LHCN-M2 (cell line): ENCODE data around the gene NFATC1. TPM values are rescaled to one million over a fixed set of nuclear protein-coding genes. Genes with fewer than 3 reads are reported as not detected.

Source experiments
- DNase-seq: peaks from one replicate; pipeline ENCODE4 v3.0.0-alpha.2; 2012; ENCODE audit warnings: low read depth
- total RNA-seq: library from RNA; depleted of rRNA; stranded (reverse); fragments of >200 nt; gene quantifications from 2 replicates; pipeline ENCODE4 v1.2.3, GENCODE V29; 2014

The NFATC1 gene
- total RNA-seq, 1 experiment from 2014 or later, result 4.5 TPM

- no peak for DNase-seq
Measured at GRCh38 chr18:79423211-79424007, 27.7 kb downstream of the NFATC1 start.

GRCh38 chr18:79424008-79424565, 28.4 kb downstream of the NFATC1 start:
- DNase-seq, result no peak

GRCh38 chr18:79424880-79425568, 29.3 kb downstream of the NFATC1 start:
- DNase-seq, result no peak

- DNase-seq, result no peak
Measured at GRCh38 chr18:79425569-79425886, 29.8 kb downstream of the NFATC1 start.

GRCh38 chr18:79426376-79427300, 30.9 kb downstream of the NFATC1 start:
- no peak for DNase-seq

GRCh38 chr18:79427368-79428225, 31.9 kb downstream of the NFATC1 start:
- DNase-seq, result no peak

GRCh38 chr18:79428287-79428686, 32.6 kb downstream of the NFATC1 start:
- no peak for DNase-seq

GRCh38 chr18:79429381-79429780, 33.7 kb downstream of the NFATC1 start:
- DNase-seq, result no peak

- DNase-seq, result no peak
Measured at GRCh38 chr18:79429785-79430281, 34.1 kb downstream of the NFATC1 start.

- DNase-seq, result no peak
Measured at GRCh38 chr18:79432376-79433120, 36.8 kb downstream of the NFATC1 start.

- no peak for DNase-seq
Measured at GRCh38 chr18:79433431-79433830, 37.7 kb downstream of the NFATC1 start.

- DNase-seq, result no peak
Measured at GRCh38 chr18:79434607-79435401, 39.1 kb downstream of the NFATC1 start.

GRCh38 chr18:79436556-79437275, 41.0 kb downstream of the NFATC1 start:
- no peak for DNase-seq

- no peak for DNase-seq
Measured at GRCh38 chr18:79438089-79438897, 42.6 kb downstream of the NFATC1 start.

GRCh38 chr18:79438898-79439627, 43.3 kb downstream of the NFATC1 start:
- DNase-seq, result peak; percentile 8

- no peak for DNase-seq
Measured at GRCh38 chr18:79439628-79440023, 43.9 kb downstream of the NFATC1 start.
